ENCODE results near the gene SEMA5A. TPM values are rescaled to one million over a fixed set of nuclear protein-coding genes. Genes with fewer than 3 reads are reported as not detected.

SEMA5A gene
- total RNA-seq, 1 donor from 2014 or later, result 11.9 TPM

- Histone ChIP-seq H3K79me2 (ENCODE audit: low read depth) (no peaks in the 10 kb centered on the region), H3K27me3 (no peaks in the 10 kb centered on the region), H3K36me3 (no peaks in the 10 kb centered on the region), H3K4me3 (no peak overlapping the region), H2AFZ (replicated peaks) (no peak overlapping the region), H3K9me3 (ENCODE audit: low read depth) (no peaks in the 10 kb centered on the region), H3K4me2 (no peak overlapping the region), H3K9ac (no peak overlapping the region), H4K20me1 (ENCODE audit: low read depth) (no peaks in the 10 kb centered on the region), H3K27ac (no peak overlapping the region), H3F3A (ENCODE audit: low read depth) (no peaks in the 10 kb centered on the region), H3K4me1 (no peaks in the 10 kb centered on the region)
- DNase-seq (ENCODE audit: low spot score), result no peak
- TF ChIP-seq EZH2 (IDR thresholded peaks at IDR 0.05), result no peak
- no peak for TF ChIP-seq CTCF (IDR thresholded peaks at IDR 0.05)
- no peak for TF ChIP-seq EZH2phosphoT487 (IDR thresholded peaks at IDR 0.05)
- H3K4me1 Mint-ChIP-seq, result no peaks in the 10 kb centered on the region
- H3K27ac Mint-ChIP-seq, result no peak overlapping the region
- peaks cover 32% of the 10 kb centered on the region for H3K36me3 Mint-ChIP-seq
- H3K4me3 Mint-ChIP-seq, result no peak overlapping the region
- H3K27me3 Mint-ChIP-seq (ENCODE audit: insufficient read depth, low read depth), result peaks cover 4% of the 10 kb centered on the region
- peaks cover 19% of the 10 kb centered on the region for H3K9me3 Mint-ChIP-seq
Measured at GRCh38 chr5:9118852-9119251, 427.0 kb downstream of the SEMA5A start.

- no peak overlapping the region for H3K4me3 ChIP-seq
- H3K36me3 ChIP-seq, result no peaks in the 10 kb centered on the region
- no peak overlapping the region for H3K4me2 ChIP-seq
- no peak overlapping the region for H3K27ac ChIP-seq
- H3F3A ChIP-seq (ENCODE audit: low read depth), result no peaks in the 10 kb centered on the region
- H3K4me1 ChIP-seq, result peaks cover 15% of the 10 kb centered on the region
- peaks cover 2% of the 10 kb centered on the region for H3K27me3 Mint-ChIP-seq (ENCODE audit: insufficient read depth, low read depth)
- H3K79me2 ChIP-seq (ENCODE audit: low read depth), result no peaks in the 10 kb centered on the region
- peaks cover 27% of the 10 kb centered on the region for H3K4me1 Mint-ChIP-seq
- H3K9ac ChIP-seq, result no peak overlapping the region
- no peak overlapping the region for H3K27ac Mint-ChIP-seq
- no peak overlapping the region for H3K4me3 Mint-ChIP-seq
- H2AFZ ChIP-seq (replicated peaks), result no peak overlapping the region
- no peaks in the 10 kb centered on the region for H3K9me3 ChIP-seq (ENCODE audit: low read depth)
- peaks cover 26% of the 10 kb centered on the region for H3K9me3 Mint-ChIP-seq
- H3K27me3 ChIP-seq, result no peaks in the 10 kb centered on the region
- TF ChIP-seq EZH2phosphoT487 (IDR thresholded peaks at IDR 0.05) (no peak), CTCF (IDR thresholded peaks at IDR 0.05) (no peak), EZH2 (IDR thresholded peaks at IDR 0.05) (no peak)
- peaks cover 31% of the 10 kb centered on the region for H3K36me3 Mint-ChIP-seq
- no peaks in the 10 kb centered on the region for H4K20me1 ChIP-seq (ENCODE audit: low read depth)
- DNase-seq (ENCODE audit: low spot score), result no peak
Measured at GRCh38 chr5:9115093-9115492, 430.8 kb downstream of the SEMA5A start.

- Histone ChIP-seq H3K9me3 (ENCODE audit: low read depth) (no peaks in the 10 kb centered on the region), H3F3A (ENCODE audit: low read depth) (no peaks in the 10 kb centered on the region), H3K9ac (no peak overlapping the region), H3K4me1 (peaks cover 15% of the 10 kb centered on the region), H3K27me3 (no peaks in the 10 kb centered on the region), H4K20me1 (ENCODE audit: low read depth) (no peaks in the 10 kb centered on the region), H2AFZ (replicated peaks) (no peak overlapping the region), H3K27ac (no peak overlapping the region), H3K79me2 (ENCODE audit: low read depth) (no peaks in the 10 kb centered on the region), H3K4me2 (no peak overlapping the region), H3K36me3 (no peaks in the 10 kb centered on the region), H3K4me3 (no peak overlapping the region)
- Mint-ChIP-seq H3K9me3 (peaks cover 26% of the 10 kb centered on the region), H3K4me3 (no peak overlapping the region), H3K4me1 (peaks cover 31% of the 10 kb centered on the region), H3K36me3 (peaks cover 25% of the 10 kb centered on the region), H3K27me3 (ENCODE audit: insufficient read depth, low read depth) (peaks cover 2% of the 10 kb centered on the region), H3K27ac (no peak overlapping the region)
- TF ChIP-seq EZH2 (IDR thresholded peaks at IDR 0.05) (no peak), EZH2phosphoT487 (IDR thresholded peaks at IDR 0.05) (no peak), CTCF (IDR thresholded peaks at IDR 0.05) (no peak)
- no peak for DNase-seq (ENCODE audit: low spot score)
Measured at GRCh38 chr5:9112520-9113291, 433.2 kb downstream of the SEMA5A start.
